CD4-positive, alpha-beta T cell treated with Interleukin-6 for 4 hours (primary cell): ENCODE measurements around the gene TNFRSF1B.
"Not testable (repeated sequence)": the region's sequence is repeated elsewhere in the genome, so short reads cannot be mapped to it uniquely, and the experiment has no call there.

Experiments used
- DNase-seq: peaks from one replicate; pipeline ENCODE4 v3.0.0-alpha.2; 2020; ENCODE audit warnings: mixed read lengths

The TNFRSF1B gene

DNA sequence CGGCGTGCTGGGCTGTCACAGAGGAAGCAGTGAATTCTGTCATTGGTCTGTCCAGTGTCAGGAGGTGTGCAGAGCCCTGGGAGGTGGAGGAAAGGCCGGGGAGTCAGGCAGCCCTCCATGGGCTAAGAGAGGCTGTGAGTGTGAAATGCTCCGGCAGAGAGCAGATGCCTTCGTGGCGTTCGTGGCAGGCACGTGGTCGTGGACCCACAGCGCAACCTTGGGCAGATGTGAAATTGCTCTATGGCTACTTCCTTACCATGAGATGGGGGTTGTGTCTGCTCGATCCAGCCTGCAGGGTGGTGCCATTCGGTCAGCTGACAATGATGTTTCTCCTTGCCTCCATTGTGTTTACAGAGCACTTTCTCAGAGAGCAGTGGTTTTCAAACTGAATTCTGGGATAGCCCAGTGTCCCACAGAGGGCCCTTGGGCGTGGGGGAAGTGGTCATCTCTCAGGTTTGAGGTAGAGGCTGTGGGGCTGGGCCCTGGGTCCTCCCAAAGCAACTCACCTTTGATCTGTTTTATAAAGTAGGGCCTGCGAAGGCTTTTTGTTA is 27.9 kb downstream of the TNFRSF1B start:
- DNase-seq: no peak

GRCh38 chr1:12195416-12195815 is 28.6 kb downstream of the TNFRSF1B start:
- no peak for DNase-seq

GRCh38 chr1:12196641-12197482 is 30.1 kb downstream of the TNFRSF1B start:
- no peak for DNase-seq

DNA sequence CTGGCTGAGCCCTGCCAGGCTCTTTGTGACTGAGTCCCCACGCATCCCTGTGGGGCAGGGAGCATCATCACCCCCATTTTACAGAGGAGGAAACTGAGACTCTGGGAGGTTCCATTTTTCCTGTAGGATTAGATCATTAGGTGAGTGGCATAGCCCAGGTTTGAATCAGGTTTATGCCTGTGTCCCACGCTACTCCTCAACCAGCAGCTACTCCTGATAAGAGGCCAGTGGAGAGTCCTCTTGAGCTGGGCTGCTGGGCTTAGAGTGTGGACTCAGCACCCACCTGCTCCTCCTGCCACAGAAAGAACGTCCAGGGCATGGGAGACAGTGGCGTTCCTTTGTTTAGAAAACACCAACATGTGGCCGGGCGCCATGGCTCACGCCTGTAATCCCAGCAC is 30.7 kb downstream of the TNFRSF1B start:
- DNase-seq: no peak

DNA sequence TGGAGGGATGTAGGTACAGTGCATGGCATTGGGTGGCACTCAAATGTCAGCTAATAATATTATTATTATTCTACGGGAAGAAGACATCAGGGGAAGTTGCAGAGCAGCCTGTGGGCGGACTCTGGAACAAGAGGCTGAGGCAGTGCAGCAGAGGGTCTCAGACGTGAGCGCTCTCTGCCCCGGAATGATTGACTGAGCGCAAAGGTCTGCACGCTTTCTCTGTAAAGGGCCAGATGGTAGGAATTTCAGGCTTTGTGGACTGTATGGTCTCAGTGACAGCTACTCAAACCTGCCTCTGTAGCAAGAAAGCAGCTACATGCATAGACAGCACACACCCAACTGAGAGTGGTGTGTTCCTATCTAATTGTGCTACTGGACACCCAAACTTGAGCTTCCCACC is 33.4 kb downstream of the TNFRSF1B start:
- DNase-seq: no peak

DNA sequence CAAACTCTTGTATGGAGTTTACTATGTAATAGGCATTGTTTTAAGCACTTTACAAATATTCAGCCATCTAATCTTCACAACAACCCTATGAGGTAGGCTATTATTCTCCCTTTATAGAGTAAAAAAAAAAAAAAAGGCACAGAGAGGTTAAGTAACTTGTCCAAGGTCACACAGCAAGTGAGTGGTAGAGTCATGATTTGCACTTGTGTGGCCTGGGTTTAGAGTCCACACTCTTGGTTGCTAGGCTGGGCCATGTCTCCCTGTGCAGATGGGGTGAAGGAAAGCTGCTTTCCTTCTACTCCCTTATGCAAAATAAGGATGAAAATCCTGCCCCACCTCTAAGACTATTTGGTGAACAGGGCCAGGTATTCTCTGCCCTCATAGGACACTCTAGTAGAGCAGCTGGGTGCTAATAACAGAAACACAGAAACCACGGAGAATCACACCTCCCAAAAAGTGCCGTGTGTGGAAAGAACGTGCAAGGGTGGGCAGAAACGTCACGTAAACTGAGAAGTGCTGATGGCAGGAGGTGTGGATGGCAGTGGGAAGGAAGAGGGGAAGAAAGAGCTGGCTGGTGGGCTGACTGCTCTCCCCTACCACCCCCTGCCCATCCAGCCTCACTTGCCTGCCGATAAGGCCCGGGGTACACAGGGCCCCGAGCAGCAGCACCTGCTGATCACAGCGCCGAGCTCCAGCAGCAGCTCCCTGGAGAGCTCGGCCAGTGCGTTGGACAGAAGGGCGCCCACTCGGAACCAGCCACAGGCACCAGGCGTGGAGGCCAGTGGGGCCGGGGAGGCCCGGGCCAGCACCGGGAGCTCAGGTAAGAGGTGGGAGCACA is 34.8 kb downstream of the TNFRSF1B start:
- no peak for DNase-seq

DNA sequence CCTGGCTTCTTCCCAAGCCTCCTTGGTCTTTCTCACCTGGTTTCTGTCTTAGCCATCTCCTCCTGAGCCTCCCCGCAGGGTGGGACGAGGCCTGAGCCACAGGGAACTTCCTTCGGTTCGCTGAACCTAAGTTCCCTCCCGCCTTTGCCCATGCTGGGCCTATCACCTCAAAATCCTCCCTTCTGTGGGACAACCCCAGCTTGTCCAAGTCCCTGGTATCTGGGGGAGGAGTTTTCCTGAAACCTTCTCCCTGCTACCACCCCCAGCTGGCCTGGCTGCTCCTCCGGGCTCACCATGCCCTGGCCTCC is 35.4 kb downstream of the TNFRSF1B start:
- DNase-seq: no peak

GRCh38 chr1:12202577-12202976 is 35.8 kb downstream of the TNFRSF1B start:
- DNase-seq: no peak

GRCh38 chr1:12203216-12204007 is 36.6 kb downstream of the TNFRSF1B start:
- no peak for DNase-seq

DNA sequence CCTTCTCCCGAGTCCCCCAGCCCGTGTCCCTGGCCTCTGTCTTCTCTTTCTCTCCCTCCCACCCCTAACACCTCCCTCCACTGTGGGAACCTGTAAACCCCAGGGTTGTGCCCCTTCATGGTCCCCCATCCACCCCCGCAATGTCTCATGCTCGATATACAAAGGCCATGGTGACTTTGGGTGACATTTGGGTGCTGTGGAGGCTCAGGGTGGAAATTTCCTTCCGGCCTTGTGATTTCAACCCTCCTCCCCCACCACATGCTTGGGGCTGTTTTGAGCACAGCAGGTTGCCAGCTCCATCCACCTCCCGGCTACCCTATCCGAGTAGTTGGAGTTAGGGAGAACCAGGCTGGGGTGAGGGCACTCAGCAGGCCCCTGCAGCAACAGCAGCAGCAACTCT is 37.3 kb downstream of the TNFRSF1B start:
- DNase-seq: peak; percentile 58

DNA sequence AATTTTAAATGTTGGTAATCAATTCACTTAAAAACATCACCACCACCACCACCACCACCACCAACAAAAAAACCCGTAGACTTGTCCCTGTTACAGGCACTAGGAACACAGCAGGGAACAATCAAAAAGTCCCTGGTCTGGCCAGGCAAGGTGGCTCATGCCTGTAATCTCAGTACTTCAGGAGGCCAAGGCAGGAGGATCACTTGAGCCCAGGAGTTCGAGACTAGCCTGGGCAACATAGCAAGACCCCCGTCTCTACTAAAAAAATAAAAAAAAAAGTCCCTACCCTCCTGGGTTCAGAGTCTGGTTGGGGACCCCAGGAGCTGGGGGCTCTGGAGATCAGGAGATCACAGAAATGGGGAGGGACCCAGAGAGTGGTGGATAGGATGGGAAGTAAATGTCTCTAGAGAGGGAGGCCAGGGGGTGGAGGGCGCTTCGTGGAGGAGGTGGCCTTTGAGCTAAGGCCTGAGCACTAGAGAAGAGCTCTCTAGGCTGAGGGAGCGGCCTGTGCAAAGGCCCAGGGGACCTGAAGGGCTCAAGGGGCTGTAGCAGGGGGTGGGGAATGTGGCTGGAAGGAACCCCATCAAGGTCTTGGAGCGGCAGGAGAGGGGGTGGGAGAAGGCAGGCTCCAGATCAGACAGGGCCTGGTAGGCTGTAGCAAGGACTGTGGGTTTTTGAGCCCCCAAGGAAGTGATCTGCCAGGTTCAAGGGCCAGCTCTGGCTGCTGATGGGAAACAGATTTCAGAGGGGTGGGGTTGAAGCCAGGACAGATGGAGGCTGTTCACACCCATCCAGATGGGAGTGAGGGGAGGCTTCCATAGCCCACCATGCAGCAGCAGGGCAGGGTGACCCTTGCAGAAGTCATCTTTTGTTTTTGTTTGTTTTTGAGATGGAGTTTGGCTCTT is 38.2 kb downstream of the TNFRSF1B start:
- DNase-seq: no peak

DNA sequence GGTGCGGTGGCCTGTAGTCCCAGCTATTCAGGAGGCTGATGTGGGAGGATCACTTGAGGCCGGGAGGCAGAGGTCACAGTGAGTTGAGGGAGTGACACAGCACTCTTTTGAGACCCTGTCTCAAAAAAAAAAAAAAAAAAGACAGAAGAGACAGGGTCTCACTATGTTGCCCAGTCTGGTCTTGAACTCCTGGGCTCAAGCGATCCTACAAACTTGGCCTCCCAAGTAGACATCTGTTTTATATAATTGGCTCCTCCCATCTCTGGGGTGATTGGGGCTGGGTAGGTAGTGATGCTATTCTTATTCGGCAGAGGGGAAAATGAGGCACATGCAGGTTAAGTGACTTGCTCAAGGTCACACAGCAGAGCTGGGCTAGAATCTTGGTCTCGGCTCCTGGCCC is 39.4 kb downstream of the TNFRSF1B start:
- DNase-seq: no peak

DNA sequence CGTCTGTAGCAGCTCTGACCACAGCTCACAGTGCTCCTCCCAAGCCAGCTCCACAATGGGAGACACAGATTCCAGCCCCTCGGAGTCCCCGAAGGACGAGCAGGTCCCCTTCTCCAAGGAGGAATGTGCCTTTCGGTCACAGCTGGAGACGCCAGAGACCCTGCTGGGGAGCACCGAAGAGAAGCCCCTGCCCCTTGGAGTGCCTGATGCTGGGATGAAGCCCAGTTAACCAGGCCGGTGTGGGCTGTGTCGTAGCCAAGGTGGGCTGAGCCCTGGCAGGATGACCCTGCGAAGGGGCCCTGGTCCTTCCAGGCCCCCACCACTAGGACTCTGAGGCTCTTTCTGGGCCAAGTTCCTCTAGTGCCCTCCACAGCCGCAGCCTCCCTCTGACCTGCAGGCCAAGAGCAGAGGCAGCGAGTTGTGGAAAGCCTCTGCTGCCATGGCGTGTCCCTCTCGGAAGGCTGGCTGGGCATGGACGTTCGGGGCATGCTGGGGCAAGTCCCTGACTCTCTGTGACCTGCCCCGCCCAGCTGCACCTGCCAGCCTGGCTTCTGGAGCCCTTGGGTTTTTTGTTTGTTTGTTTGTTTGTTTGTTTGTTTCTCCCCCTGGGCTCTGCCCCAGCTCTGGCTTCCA is 40.1 kb downstream of the TNFRSF1B start:
- no peak for DNase-seq

- no peak for DNase-seq
Measured at GRCh38 chr1:12208271-12208670, 41.5 kb downstream of the TNFRSF1B start.

- DNase-seq: peak; percentile 90
Measured at GRCh38 chr1:12208764-12209494, 42.1 kb downstream of the TNFRSF1B start.

GRCh38 chr1:12209495-12209832 is 42.7 kb downstream of the TNFRSF1B start:
- no peak for DNase-seq

- DNase-seq: no peak
Measured at GRCh38 chr1:12215118-12215961, 48.5 kb downstream of the TNFRSF1B start.

GRCh38 chr1:12219800-12220199 is 53.0 kb downstream of the TNFRSF1B start:
- no peak for DNase-seq

DNA sequence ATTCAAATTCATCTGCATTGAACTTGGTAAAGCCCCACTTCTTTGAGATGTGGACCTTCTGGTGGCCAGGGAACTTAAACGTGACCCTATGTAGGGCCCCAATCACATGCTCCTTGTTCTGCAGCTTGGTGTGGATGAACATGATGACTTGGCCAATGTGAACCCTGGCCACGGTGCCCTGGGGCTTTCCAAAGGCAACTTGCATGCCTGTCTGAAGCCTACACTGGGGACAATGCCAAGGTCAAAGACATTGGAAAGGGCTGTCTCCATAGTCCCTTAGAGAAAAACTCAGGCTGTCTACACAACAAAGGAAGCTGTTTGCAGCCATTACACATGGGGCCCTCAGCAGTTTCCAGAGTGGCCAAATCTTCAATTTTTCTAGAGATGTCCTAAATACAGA is 54.1 kb downstream of the TNFRSF1B start:
- DNase-seq: no peak

DNA sequence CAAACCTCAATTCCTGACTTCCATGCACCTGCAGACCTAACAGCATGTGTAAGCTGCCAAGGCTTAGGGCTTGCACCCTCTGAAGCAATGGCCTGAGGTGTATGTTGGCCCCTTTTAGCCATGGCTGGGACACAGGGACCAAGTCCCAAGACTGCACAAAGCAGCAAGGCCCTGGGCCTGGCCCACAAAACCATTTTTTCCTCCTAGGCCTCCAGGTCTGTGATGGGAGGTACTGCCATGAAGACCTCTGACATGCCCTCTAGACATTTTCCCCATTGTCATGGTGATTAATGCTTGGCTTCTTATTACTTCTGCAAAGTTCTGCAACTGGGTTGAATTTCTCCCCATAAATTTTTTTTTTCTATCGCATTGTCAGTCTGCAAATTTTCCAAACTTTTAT is 55.9 kb downstream of the TNFRSF1B start:
- DNase-seq: not testable (repeated sequence)
